Stimulated activated naive CD8-positive, alpha-beta T cell treated with anti-CD3 and anti-CD28 coated beads, Interleukin-15, Interleukin-2, amounts not matched to agents 100 ng/mL and 50 ng/mL, for 24 hours (primary cell): Measurements from ENCODE around the gene KCNJ6.

Source experiments
- H3K27ac Mint-ChIP-seq: one replicate; pipeline ENCODE4 v1.8.0; 2021; ENCODE audit warnings: mild to moderate bottlenecking, mixed read lengths
- H3K27me3 Mint-ChIP-seq: one replicate; pipeline ENCODE4 v1.8.0; 2021; ENCODE audit warnings: mixed read lengths
- H3K36me3 Mint-ChIP-seq: one replicate; pipeline ENCODE4 v1.8.0; 2021; ENCODE audit warnings: low read depth, mixed read lengths
- H3K4me1 Mint-ChIP-seq: one replicate; pipeline ENCODE4 v1.8.0; 2021; ENCODE audit warnings: low read depth, mixed read lengths
- H3K4me3 Mint-ChIP-seq: one replicate; pipeline ENCODE4 v1.8.0; 2021; ENCODE audit warnings: mild to moderate bottlenecking, mixed read lengths
- H3K9me3 Mint-ChIP-seq: one replicate; pipeline ENCODE4 v1.8.0; 2021; ENCODE audit warnings: mixed read lengths

The KCNJ6 gene

DNA sequence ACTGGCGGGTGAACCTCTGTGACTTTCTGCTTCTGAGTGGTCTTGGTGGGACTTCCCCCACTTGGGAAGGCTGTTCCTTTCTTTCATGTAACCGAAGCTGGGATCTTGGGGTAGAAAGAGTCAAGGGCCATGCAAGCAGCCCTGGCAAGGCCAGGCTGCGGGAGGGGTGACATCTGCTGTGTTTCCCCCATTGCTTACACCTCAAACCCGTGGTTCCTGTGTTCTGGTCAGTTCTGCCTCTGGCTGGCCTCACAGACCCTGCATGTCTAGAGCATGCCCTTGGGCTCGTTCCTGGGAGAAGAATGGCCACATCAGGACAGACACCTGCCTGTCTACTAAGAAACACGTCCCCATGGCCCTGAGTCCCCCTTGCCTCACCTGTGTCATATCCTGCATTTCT, 341.9 kb downstream of the KCNJ6 start:
- Mint-ChIP-seq H3K27ac (no peak overlapping the region), H3K27me3 (peaks cover 5% of the 10 kb centered on the region), H3K4me3 (no peak overlapping the region), H3K36me3 (no peaks in the 10 kb centered on the region), H3K9me3 (peaks cover 6% of the 10 kb centered on the region), H3K4me1 (no peaks in the 10 kb centered on the region)

DNA sequence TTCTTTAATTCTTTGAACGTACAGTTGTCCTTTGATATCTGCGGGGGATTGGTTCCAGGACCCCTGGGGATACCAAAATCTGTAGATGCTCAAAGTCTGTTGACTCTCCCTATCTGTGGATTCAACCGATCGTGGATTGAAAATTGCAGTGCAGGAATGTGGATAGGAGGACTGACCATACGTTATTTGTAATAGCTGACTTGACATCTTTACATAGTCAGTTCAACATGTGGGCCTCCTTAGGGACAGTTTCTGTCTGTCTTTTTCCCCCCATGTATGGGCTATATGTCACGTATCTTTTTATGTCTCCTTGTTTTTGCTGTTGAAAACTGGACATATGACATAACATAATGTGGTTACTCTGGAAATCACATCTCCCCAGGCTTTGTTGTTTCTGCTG, 344.8 kb downstream of the KCNJ6 start:
- Mint-ChIP-seq H3K4me1 (no peaks in the 10 kb centered on the region), H3K9me3 (no peaks in the 10 kb centered on the region), H3K36me3 (no peaks in the 10 kb centered on the region), H3K27ac (no peak overlapping the region), H3K4me3 (no peak overlapping the region), H3K27me3 (peaks cover 5% of the 10 kb centered on the region)

DNA sequence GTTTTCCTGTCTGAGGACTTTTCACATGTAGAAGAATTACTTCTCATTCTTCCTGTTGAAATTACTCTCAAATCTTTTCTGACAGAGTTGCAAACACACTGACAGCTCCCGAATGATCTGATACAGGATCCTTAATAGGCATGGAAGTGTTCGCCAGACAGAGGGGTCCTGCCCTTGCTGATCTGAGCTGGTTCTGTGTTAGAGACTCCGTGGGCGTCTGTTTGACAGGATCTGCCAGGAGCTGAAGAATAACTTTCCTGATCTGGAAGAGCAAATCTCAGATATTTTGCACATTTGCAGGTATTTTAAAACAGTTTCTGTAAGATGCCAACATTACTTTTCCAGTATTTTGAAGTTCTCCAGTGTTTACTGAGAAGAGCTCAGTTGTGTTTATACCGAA, 347.3 kb downstream of the KCNJ6 start:
- Mint-ChIP-seq H3K36me3 (no peaks in the 10 kb centered on the region), H3K27me3 (peaks cover 5% of the 10 kb centered on the region), H3K4me1 (peaks cover 19% of the 10 kb centered on the region), H3K4me3 (no peak overlapping the region), H3K9me3 (no peaks in the 10 kb centered on the region), H3K27ac (no peak overlapping the region)

DNA sequence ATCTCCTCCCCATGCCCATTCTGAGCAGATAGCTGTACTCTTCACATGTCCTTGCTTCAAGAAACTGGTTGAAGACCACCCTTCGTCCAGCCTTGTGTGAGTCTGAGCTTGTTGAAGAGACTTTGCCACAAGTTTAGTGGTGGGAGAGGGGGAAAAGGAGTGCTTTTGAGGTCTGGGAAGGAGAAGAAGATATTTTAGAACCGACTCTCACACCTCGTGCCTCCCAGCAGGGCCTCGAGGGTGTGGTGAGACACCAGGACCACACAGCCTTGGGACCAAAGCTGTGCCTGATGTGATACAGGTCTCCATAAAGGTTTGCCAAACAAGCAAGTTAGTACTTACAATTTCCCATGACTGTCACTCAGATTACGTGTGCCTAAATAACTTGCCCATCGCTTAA, 347.8 kb downstream of the KCNJ6 start:
- no peaks in the 10 kb centered on the region for H3K36me3 Mint-ChIP-seq
- H3K27ac Mint-ChIP-seq = no peak overlapping the region
- H3K4me1 Mint-ChIP-seq = peaks cover 19% of the 10 kb centered on the region
- H3K27me3 Mint-ChIP-seq = peaks cover 5% of the 10 kb centered on the region
- no peak overlapping the region for H3K4me3 Mint-ChIP-seq
- H3K9me3 Mint-ChIP-seq = no peaks in the 10 kb centered on the region

DNA sequence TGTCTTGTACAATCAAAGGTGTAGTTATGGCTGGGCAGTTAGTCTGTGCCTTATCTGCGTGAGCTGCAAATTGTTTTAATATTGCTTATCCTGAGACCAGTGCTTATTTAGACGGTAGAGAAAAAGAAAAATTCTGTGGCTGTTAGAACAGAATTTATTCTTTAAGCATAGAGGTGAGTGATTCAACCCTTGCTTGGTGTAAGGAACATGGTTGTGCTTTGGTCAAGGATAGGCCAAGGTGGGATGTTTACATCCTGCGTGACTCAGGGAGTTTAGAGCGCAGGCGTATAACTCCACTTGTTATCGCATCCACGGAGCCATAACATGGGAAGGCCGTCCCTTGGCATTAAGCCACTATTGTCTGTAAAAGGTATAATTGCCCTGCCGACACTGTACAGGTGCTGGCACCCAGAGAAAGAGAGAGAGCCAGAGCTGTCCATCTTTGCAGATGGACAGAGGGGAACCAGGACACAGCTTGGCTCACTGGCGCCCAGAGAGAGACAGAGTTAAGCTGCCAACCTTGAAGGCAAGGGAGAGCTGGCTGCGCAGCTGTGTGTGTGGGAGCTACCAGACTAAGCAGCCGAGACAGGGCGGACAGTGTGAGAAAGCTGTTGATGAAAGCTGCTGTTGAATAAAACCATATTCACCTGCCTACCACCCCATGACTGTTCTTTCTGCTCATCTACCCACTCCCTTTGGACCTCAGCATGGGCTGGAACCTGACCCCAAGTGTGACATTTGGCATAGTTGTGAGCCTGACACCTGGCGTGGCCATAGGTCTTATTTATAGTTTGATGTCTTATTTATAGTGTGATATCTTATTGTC, 349.3 kb downstream of the KCNJ6 start:
- Mint-ChIP-seq H3K4me1 (peaks cover 27% of the 10 kb centered on the region), H3K9me3 (no peaks in the 10 kb centered on the region), H3K4me3 (no peak overlapping the region), H3K27me3 (peaks cover 5% of the 10 kb centered on the region), H3K36me3 (no peaks in the 10 kb centered on the region), H3K27ac (no peak overlapping the region)

DNA sequence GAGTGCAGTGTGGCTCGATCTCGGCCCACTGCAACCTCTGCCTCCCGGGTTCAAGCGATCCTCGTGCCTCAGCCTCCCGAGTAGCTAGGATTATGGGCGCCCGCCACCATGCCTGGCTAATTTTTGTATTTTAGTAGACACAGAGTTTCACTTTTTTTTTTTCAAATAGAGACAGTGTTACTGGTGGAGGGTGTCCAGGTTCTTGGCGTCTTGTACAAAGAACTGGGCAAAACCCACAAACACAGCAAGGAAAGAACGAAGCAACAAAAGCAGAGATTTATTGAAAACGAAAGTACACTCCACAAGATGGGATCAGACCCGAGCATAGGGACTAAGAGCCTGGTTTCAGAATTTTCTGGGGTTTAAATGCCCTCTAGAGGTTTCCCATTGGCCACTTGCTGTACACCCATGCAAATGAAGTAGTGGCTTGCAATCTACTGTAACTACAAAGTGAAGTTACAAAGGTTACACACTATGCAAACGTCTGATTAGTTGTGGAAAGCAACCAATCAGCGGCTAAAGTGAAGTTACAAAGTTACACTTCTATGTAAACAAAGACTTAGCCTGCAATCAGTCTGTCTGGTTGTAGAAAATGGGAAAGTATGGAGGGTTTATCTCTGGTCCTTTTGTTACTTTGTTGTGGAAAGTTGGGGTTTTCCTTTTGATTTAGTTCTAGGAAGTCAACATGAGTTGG, 350.6 kb downstream of the KCNJ6 start:
- Mint-ChIP-seq H3K27ac (peak overlapping the region; percentile 78), H3K4me1 (peaks cover 27% of the 10 kb centered on the region), H3K36me3 (no peaks in the 10 kb centered on the region), H3K4me3 (no peak overlapping the region), H3K9me3 (peaks cover 4% of the 10 kb centered on the region), H3K27me3 (no peaks in the 10 kb centered on the region)

DNA sequence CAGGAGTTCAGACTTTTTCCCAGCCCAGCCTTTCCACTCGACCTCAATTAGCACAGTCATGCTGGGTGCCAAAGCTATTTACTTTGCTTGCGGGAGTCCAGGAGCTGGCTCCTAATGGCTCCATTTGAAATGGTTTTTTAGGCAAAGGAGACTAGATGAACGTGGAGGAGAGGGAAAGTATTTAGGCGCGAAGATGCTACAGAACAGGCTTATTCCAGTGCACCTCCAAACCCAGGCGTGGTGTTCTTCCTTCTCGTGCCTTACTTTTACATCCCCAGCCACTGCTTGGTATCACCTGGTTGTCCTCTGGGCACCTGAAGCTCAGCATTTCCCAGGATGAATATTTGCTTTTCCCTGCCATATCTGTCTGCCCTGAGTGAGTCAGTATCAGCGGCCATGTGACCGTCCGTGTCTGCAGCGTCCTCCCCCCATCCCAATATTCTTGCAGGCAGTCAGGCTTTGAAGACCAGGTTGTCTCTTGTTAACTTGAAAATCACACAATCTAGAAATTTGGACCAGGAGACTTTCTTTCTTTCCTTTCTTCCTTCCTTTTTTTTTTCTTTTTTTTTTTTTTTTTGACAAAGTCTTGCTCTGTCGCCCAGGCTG, 351.2 kb downstream of the KCNJ6 start:
- Mint-ChIP-seq H3K27ac (peak overlapping the region; percentile 99), H3K4me1 (peaks cover 27% of the 10 kb centered on the region), H3K9me3 (peaks cover 4% of the 10 kb centered on the region), H3K4me3 (peak overlapping the region; percentile 90), H3K36me3 (no peaks in the 10 kb centered on the region), H3K27me3 (no peaks in the 10 kb centered on the region)

DNA sequence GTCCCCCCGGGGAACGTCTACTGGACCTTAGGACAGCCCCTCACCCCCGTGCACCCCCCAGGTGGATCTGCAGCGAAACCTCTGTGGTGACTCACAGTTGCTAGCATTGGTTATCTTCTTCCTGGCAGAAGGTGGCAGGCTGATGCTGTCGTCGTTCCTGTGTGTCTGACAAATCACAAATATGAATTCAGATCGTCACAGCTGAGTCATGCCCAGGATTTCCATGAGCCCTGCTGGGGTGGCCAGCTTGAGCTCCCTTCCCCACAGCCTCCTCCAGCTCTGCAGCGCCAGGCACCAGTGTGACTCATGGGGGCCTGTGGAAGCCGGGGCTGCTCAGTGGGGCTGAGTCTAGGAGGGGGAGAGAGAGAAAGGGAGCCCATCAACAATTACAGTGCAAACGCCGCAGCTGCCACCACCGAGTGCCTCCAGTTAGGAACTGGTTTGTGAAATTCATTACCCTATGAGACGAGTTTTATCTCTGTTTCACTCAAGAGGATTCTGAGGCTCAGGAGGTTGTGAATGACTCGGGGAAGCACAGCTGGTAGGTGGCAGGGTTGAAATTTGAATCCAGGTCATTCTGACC, 351.8 kb downstream of the KCNJ6 start:
- peaks cover 27% of the 10 kb centered on the region for H3K4me1 Mint-ChIP-seq
- H3K27me3 Mint-ChIP-seq = no peaks in the 10 kb centered on the region
- peak overlapping the region; percentile 99 for H3K27ac Mint-ChIP-seq
- no peaks in the 10 kb centered on the region for H3K36me3 Mint-ChIP-seq
- peak overlapping the region; percentile 90 for H3K4me3 Mint-ChIP-seq
- peaks cover 4% of the 10 kb centered on the region for H3K9me3 Mint-ChIP-seq

DNA sequence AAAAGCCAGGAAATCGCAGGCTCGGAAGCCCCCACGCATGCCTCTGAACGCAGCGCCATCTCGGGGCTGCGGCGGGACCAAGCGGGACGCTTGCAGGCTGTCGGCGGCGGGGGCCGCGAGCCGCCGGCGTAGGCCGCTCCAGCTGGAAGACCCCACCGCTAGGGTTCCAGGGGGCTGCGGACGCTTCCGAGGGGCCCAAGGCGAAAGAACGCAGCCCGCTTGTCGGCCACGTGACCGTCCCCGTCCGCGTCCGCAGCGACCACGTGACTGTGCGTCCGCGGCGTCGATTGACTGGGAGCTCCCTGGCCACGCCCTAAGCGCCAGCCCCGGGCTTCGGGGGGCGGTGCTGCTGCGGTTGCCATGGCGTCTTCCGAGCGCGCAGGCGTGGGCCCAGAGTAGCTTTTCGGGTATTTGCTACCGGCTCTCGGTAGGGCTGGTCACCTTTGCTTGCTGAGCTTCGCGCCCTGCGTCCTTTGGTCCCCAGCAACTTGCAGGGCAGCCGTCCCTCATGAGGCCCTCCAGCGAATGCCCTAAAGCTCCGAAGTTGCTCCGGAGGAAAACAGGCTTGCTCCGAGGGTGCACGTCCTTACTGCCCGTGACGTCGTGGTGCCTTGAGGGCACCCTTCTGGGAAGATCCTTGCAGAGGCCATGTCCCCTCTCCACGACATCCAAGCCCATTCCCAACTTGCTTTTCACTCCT, 352.5 kb downstream of the KCNJ6 start:
- peak overlapping the region; percentile 99 for H3K27ac Mint-ChIP-seq
- peaks cover 27% of the 10 kb centered on the region for H3K4me1 Mint-ChIP-seq
- H3K36me3 Mint-ChIP-seq = no peaks in the 10 kb centered on the region
- H3K4me3 Mint-ChIP-seq = peak overlapping the region; percentile 90
- peaks cover 6% of the 10 kb centered on the region for H3K9me3 Mint-ChIP-seq
- H3K27me3 Mint-ChIP-seq = no peaks in the 10 kb centered on the region

DNA sequence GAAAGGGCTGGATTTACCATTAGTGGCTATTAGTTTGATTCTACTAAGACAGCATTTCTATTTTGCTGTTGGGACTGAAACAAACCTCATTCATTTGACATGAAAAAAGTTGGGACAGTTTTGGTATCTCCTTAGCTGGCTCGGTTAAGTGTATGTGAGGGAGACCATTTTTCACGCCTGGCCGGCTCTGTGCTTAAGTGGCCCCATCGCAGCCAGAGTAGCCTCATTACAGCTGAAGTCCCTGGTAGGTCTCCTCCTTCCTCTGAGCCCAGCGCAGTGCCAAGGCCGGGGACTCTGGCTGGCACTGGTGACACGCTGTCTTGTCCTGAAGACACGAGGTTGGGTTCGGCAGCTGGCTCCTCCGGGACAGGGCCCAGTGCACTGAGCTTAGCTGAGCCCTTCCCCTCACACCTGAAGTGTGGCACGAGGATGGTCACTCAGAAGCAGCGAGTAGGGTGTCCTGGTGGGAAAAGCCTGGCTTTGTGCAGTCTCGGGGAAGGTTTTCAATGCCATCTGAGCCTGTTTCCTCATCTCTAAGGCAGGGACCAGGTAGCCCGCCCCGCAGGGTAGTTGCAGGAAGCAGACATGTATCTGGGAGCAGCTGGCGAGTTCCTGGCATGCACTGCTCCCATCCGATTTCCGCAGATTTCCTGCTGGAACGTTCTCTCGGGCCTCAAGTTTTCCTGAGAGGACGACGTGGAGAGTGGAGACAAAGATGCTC, 353.2 kb downstream of the KCNJ6 start:
- H3K4me1 Mint-ChIP-seq = peaks cover 27% of the 10 kb centered on the region
- H3K36me3 Mint-ChIP-seq = no peaks in the 10 kb centered on the region
- peak overlapping the region; percentile 89 for H3K27ac Mint-ChIP-seq
- no peaks in the 10 kb centered on the region for H3K27me3 Mint-ChIP-seq
- H3K4me3 Mint-ChIP-seq = peak overlapping the region; percentile 90
- peaks cover 9% of the 10 kb centered on the region for H3K9me3 Mint-ChIP-seq

DNA sequence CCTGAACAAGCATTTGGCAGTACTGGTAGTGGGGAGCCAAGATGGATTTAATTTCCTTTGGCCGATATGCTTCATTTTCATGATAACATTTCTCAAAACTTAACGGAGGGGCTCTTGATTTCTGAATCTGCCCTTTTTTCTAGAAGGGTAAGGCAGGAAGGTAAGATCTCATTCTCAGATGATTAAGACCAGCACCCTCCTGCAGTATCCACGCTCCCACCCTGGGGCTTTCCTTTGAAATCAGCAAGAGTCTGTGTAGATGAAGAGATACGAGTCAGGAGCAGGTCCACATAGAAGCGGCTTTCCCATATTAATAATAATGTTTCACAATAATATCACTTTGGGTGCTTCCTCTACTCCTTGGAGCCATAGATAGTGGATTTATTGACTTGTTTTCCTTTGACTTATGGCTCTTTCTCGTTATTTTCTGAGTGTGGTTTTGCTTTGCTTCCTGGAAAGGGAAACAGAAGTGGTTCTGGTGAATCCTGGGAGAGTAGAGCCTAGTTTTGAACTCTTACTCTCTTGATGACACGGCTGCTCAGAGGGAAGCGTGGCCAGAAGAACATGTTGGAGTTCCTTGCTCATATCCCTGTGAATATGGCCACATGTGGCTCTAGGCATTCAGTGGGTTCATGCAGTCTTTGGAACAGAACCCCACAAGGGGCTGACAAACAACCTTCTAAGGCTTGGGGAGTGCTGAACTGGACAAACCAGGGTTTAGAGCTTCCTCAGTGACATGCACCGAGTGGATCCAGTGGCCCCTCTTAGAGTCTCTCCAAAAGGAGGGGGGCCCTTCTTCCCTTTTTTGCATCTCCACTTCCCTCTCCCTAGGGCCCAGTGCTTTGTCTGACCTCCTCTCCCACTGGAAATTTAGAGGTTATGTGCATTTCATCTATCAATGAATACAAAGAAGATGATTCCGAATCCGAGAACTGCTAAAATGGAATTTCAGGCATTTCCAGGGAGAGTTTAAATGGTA, 354.0 kb downstream of the KCNJ6 start:
- Mint-ChIP-seq H3K4me1 (peaks cover 27% of the 10 kb centered on the region), H3K9me3 (peaks cover 9% of the 10 kb centered on the region), H3K27ac (peak overlapping the region; percentile 89), H3K4me3 (peak overlapping the region; percentile 90), H3K36me3 (no peaks in the 10 kb centered on the region), H3K27me3 (no peaks in the 10 kb centered on the region)

DNA sequence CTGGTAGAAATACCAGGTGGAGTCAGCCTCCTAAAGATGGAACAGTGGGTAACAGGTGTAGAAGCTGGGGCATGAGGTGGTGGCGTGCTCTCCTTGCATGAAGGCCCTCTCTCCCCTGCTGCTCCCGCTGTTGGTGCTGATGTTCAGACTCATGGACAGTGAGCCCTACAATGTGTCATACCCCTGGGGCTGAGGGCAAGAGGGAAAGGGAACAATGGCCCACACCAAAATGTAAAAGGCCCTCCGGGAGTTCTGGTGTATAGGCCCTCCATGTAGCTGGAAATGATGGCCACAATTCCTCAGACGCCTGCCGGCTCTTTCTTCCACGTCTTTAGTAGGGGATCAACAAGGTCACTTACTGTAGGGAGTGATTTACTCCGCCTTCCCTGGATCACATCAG, 354.8 kb downstream of the KCNJ6 start:
- Mint-ChIP-seq H3K4me3 (no peak overlapping the region), H3K9me3 (peaks cover 9% of the 10 kb centered on the region), H3K36me3 (no peaks in the 10 kb centered on the region), H3K27ac (no peak overlapping the region), H3K4me1 (peaks cover 27% of the 10 kb centered on the region), H3K27me3 (no peaks in the 10 kb centered on the region)

DNA sequence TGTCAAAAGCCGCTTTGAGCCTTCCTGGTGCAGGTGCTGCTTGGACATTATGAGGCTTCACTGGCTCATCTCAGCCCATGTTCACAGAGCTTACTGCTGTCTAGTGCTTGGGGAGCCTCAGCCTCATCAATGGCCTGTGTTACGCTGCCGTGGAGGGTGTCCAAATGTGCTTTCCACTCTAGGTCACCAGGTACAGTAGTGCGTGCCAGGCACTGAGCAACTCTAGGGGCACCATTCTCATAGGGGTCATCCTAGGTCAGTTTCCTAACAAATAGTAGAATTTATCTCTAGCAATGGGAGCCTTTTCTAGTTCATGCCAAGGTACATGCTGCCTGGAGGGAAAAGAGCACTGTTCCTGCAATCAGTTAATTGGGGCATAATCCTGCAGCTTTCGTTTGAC, 355.9 kb downstream of the KCNJ6 start:
- Mint-ChIP-seq H3K36me3 (no peaks in the 10 kb centered on the region), H3K27me3 (no peaks in the 10 kb centered on the region), H3K27ac (no peak overlapping the region), H3K4me1 (peaks cover 19% of the 10 kb centered on the region), H3K4me3 (no peak overlapping the region), H3K9me3 (peaks cover 9% of the 10 kb centered on the region)
